SK-N-MC (cell line): ENCODE results near the gene MYB.

Experiments
- EZH2 ChIP-seq: fragments of 200-600 bp; sonication (generic); IDR thresholded peaks from one replicate; pipeline ENCODE4 v1.6.1; 2017; ENCODE audit warnings: antibody characterized with exemption
- POLR2AphosphoS5 ChIP-seq: IDR thresholded peaks from 2 replicates; pipeline ENCODE4 v1.6.1; 2012; ENCODE audit warnings: mild to moderate bottlenecking, low read depth, low read length, borderline replicate concordance

DNA sequence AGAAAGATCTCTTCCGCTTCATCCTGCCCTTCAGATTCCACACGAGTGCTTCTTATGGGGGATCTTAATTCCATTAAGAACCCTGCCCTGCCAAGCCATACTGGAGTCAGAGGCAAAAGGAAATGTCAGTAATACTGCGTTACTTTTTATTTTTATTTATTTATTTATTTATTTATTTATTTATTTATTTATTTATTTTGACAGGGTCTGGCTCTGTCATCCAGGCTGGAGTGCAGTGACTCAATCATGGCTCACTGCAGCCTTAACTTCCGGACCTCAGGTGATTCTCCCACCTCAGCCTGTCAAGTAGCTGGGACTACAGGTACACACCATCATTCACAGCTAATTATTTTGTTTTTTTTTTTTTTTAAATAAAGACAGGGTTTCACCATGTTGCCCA is 79.5 kb downstream of the MYB start:
- TF ChIP-seq POLR2AphosphoS5 (no peak), EZH2 (no peak)
